PC-9 (cell line): ENCODE data around the gene CARS2.

Experiments
- EZH2 ChIP-seq: fragments of 200-600 bp; sonication (generic); IDR thresholded peaks from 2 replicates; pipeline ENCODE4 v1.8.0; 2017; ENCODE audit warnings: antibody characterized with exemption, low read depth
- TF ChIP-seq, protein P1 (sequence below): fragments of 200-600 bp; sonication (generic); conservative IDR thresholded peaks from 2 replicates; pipeline ENCODE4 v1.6.1; 2017; ENCODE audit warnings: mixed run types, antibody characterized with exemption, mild to moderate bottlenecking, moderate library complexity

GRCh38 chr13:110713642-110713952 is 7.7 kb upstream of the CARS2 start, which contains the start of gene ING1:
- TF ChIP-seq, protein P1, sequence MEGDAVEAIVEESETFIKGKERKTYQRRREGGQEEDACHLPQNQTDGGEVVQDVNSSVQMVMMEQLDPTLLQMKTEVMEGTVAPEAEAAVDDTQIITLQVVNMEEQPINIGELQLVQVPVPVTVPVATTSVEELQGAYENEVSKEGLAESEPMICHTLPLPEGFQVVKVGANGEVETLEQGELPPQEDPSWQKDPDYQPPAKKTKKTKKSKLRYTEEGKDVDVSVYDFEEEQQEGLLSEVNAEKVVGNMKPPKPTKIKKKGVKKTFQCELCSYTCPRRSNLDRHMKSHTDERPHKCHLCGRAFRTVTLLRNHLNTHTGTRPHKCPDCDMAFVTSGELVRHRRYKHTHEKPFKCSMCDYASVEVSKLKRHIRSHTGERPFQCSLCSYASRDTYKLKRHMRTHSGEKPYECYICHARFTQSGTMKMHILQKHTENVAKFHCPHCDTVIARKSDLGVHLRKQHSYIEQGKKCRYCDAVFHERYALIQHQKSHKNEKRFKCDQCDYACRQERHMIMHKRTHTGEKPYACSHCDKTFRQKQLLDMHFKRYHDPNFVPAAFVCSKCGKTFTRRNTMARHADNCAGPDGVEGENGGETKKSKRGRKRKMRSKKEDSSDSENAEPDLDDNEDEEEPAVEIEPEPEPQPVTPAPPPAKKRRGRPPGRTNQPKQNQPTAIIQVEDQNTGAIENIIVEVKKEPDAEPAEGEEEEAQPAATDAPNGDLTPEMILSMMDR = no peak
- TF ChIP-seq EZH2 = no peak
